ENCODE results near the gene FOXQ1.

FOXQ1 gene, protein sequence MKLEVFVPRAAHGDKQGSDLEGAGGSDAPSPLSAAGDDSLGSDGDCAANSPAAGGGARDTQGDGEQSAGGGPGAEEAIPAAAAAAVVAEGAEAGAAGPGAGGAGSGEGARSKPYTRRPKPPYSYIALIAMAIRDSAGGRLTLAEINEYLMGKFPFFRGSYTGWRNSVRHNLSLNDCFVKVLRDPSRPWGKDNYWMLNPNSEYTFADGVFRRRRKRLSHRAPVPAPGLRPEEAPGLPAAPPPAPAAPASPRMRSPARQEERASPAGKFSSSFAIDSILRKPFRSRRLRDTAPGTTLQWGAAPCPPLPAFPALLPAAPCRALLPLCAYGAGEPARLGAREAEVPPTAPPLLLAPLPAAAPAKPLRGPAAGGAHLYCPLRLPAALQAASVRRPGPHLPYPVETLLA

DNA sequence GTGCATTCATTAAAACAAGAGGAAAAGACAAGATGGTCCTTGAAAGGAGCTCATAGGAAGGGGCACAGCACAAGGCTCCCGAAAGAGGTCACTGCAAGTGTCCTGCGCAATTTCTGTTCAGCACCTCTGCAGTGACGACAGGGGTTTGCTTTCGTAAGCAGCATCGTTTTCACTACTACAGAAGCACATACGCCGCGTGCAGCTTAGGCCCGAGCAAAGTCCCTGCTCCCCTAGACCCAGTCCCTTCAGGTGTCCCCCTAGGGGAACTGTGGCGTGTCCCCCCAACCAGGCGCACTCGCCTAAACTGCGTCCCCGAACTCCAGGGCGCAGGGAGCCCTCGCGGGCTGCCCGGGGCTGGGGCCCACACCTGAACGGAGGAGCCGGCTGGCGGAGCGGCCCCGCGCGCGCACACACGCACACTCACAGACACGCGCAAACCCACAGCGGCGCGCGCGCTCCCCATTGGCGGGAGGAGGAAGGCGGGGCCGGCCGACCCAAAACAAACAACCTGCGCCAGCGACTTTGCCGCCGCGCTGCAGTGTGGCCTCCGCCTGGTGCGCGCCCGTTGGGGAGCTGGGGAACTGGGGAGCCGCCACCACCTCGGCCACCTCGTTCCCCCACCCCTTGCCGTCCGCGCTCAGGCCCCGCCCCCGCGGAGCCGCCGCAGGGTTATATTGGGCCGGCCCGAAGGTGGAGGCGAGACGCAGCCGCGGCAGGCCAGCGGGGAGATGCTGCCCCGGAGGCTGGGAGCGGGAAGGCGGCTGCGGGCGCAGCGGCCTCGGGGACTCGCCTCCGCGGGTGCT, at the start of gene FOXQ1:
Gene FOXQ1 (plus strand): TSS at position 699 of the 803 bp plus-strand sequence. CDS start 607 bp downstream, outside the sequence.
- in situ Hi-C loops (cut with MboI; ENCODE audit: low pct_unique_long_range_greater_than_20kb, low sequenced_read_pairs, unreplicated experiment) = no loop called here

DNA sequence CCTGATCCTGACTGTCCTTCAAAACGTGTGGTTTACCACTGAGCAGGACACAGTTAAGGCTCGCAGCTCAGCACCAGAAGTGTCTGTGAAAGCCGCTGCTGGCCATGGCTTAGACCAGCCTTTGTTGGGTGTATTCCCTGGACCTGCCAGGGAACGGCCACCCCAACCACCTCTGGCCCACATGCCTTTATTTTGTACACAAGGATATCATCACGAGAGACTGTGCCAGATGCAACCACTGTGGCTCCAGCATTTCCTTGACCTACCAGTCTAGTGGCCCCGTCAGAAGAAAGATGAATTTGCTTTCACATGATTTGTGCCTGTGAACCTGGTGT, 49.2 kb upstream of the FOXQ1 start:
- no peak for DNase-seq (ENCODE audit: low spot score)
- TF ChIP-seq, protein P1, sequence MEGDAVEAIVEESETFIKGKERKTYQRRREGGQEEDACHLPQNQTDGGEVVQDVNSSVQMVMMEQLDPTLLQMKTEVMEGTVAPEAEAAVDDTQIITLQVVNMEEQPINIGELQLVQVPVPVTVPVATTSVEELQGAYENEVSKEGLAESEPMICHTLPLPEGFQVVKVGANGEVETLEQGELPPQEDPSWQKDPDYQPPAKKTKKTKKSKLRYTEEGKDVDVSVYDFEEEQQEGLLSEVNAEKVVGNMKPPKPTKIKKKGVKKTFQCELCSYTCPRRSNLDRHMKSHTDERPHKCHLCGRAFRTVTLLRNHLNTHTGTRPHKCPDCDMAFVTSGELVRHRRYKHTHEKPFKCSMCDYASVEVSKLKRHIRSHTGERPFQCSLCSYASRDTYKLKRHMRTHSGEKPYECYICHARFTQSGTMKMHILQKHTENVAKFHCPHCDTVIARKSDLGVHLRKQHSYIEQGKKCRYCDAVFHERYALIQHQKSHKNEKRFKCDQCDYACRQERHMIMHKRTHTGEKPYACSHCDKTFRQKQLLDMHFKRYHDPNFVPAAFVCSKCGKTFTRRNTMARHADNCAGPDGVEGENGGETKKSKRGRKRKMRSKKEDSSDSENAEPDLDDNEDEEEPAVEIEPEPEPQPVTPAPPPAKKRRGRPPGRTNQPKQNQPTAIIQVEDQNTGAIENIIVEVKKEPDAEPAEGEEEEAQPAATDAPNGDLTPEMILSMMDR (IDR thresholded peaks at IDR 0.05; ENCODE audit: extremely low read depth, insufficient read depth, missing control alignments) = no peak
- in situ Hi-C loops (cut with MboI; ENCODE audit: low pct_unique_long_range_greater_than_20kb, low sequenced_read_pairs, unreplicated experiment) = no loop called here

More for the DNA sequence above, at the start of gene FOXQ1:
- DNase-seq (ENCODE audit: low spot score) = peak; percentile 51
- TF ChIP-seq, protein P1 (IDR thresholded peaks at IDR 0.05; ENCODE audit: extremely low read depth, insufficient read depth, missing control alignments) = no peak

DNA sequence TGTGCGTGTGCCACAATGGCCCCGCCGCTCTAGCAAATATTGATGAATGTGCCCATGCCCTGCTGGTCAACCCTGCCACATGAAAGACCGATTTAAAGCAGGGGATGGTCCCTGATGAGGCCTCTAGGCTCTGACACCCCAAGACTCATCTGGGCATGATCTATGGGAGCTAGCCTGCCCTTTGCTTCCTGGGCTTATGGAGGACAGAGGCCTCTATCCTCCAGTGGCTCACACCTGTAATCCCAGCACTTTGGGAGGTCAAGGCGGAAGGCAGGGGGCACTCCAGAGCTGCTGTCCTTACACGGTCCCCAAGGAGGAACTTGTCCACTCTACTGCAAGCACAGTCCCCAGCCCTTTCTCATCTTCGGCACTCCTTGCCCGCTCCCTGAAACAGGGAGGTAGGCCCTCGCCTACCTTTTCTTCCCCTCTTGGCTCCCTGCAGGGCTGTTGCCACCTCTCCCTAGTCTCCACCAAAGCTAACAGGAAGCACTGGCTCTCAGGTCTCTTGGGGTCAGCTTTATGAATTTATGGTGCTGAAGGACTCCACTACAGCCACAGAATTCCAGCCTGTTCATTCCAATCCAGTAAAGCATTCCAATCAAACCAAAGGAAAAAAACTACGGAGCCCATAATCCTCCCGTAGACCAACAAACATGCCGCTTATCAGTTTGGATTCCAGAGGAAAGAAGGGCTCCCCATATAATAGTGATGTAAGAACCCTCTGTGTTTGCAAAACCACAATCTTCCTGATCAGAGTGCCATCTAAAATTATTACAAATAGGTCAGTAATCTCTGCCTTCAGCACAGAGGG, 48.7 kb upstream of the FOXQ1 start:
- in situ Hi-C loops (cut with MboI; ENCODE audit: low pct_unique_long_range_greater_than_20kb, low sequenced_read_pairs, unreplicated experiment) = no loop called here
- DNase-seq (ENCODE audit: low spot score) = no peak
- TF ChIP-seq, protein P1 (IDR thresholded peaks at IDR 0.05; ENCODE audit: extremely low read depth, insufficient read depth, missing control alignments) = no peak

DNA sequence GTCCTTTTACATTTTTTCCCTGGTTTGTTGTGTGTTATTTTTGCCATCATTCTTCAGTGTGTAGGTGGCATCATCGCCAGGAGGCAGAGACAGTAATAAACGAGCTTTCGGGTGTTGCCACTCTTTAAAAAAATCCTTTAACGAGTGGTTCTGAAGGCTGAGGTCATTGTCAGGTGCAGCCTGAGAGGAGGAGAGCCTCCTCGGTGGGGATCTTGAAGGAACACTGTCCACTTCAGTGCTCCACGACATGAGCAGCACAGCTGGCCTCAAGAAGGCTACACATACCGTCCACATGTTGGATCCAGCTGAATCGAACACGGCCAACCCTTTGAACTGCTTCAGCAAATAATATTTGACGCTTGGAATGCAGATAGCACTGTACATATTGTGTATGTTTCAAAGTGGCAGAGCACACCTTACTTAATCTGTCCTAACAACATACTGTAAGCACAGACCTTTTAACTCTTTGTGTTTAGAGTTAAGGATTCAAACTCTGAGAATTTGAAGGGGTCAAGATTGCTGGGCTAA, 48.0 kb upstream of the FOXQ1 start:
- TF ChIP-seq, protein P1 (IDR thresholded peaks at IDR 0.05; ENCODE audit: extremely low read depth, insufficient read depth, missing control alignments) = no peak
- in situ Hi-C loops (cut with MboI; ENCODE audit: low pct_unique_long_range_greater_than_20kb, low sequenced_read_pairs, unreplicated experiment) = no loop called here

DNA sequence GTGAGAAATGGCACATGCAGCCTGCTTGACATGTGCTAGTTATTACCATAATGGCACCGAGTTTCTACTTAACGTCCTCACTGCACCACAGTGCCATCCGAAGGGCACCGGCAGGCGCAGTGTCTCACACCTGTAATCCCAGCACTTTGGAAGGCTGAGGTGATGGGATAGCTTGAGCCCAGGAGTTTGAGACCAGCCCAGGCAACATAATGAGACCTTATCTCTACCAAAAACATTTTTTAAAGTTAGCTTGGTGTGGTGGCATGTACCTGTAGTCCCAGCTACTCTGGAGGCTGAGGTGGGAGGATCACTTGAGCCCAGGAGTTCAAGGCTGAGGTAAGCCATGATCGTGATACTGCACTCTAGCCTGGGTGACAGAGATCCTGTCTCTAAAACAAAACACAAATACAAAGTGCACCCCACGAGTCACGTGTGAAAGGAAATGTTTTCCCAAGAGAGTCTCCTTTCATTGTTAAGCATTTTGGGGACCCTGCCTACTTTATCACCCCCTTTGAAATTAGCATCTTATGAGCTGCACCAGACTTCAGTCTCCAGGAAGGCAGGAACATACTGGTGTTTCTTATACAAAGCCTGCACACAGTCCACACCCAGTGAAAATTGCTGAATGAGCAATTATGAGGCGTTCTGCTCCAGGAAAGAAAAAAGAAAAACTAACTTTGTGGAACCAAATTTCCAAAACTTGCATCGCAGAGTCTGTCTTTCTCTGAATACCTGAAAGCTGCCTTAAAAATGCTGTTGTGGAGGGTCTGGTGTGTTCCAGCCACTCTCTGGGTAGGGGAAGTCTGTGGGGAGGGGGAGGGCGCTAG, 47.1 kb upstream of the FOXQ1 start:
- in situ Hi-C loops (cut with MboI; ENCODE audit: low pct_unique_long_range_greater_than_20kb, low sequenced_read_pairs, unreplicated experiment) = no loop called here
- TF ChIP-seq, protein P1 (IDR thresholded peaks at IDR 0.05; ENCODE audit: extremely low read depth, insufficient read depth, missing control alignments) = no peak
- DNase-seq (ENCODE audit: low spot score) = no peak

More for the DNA sequence above, 48.0 kb upstream of the FOXQ1 start:
- no peak for DNase-seq (ENCODE audit: low spot score)

All from GM13977 (cell line).